GM12892 (cell line): ENCODE results near the gene HARS1.

Experiments
- POLR2A ChIP-seq: IDR thresholded peaks from 2 replicates; pipeline ENCODE4 v1.6.1; 2011; ENCODE audit warnings: low read depth, low read length, control low read depth
- POLR2AphosphoS5 ChIP-seq: IDR thresholded peaks from 2 replicates; pipeline ENCODE4 v1.6.1; 2011; ENCODE audit warnings: low read depth, low read length, control low read depth

- TF ChIP-seq POLR2AphosphoS5 (no peak), POLR2A (no peak)
These were observed 57.7 kb downstream of the HARS1 start for GRCh38 chr5:140633501-140633900.
